ENCODE measurements around the gene TP53.
"Not testable (repeated sequence)": the region's sequence is repeated elsewhere in the genome, so short reads cannot be mapped to it uniquely, and the experiment has no call there.

The TP53 gene

GRCh38 chr17:7673239-7673638 is 14.1 kb downstream of the TP53 start:
- DNase-seq, result no peak

DNA sequence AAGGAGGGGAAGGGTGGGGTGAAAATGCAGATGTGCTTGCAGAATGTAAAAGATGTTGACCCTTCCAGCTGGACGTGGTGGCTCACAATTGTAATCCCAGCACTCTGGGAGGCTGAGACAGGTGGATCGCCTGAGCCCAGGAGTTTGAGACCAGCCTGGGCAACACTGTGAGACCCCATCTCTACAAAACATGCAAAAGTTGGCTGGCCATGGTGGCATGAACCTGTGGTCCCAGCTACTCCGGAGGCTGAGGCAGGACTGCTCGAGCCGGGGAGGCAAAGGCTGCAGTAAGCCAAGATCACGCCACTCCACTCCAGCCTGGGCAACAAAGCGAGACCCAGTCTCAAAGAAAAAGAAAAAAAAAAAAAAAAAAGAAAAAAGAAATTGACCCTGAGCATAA is 18.8 kb downstream of the TP53 start:
- no peak for DNase-seq

DNA sequence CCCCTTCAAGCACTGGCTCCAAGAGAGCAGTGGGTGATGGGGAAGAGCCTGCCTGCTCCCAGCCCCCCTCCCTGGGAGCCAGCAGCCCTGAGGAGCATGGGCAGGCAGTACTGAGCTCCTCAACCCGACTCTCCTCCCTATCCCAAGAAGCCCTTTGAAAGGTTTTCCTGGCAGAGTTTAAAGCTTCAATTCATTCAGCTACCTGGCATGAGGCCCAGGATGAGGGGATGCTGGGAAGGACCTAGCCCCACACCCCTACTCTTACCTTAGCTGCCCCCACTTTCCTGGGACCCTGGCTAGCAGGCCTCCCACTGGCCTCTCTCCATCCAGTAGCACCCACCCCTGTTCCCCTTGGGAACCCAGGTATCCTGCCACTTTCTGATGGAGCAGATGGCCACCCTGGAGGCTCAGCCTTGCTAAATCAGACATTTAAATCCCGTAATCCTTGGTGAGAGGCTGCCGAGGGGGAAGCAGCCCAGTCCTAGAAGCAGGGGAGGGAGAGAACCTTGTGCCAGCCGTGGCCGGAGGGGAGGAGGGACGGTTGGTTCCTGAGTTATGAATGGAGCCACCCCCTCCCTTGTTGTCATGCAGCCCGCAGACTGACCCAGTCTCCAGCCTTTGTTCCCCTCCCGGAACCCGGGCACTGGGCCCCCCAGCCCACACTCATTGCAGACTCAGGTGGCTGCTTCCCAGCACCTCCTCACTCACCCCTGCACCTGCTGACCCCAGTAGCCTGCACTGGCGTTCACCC is 19.5 kb downstream of the TP53 start:
- peak; percentile 54 for DNase-seq

GRCh38 chr17:7656958-7657609 is 30.2 kb downstream of the TP53 start:
- DNase-seq, result peak; percentile 51

- no peak for DNase-seq
These were observed 31.8 kb downstream of the TP53 start for GRCh38 chr17:7655541-7655840.

DNA sequence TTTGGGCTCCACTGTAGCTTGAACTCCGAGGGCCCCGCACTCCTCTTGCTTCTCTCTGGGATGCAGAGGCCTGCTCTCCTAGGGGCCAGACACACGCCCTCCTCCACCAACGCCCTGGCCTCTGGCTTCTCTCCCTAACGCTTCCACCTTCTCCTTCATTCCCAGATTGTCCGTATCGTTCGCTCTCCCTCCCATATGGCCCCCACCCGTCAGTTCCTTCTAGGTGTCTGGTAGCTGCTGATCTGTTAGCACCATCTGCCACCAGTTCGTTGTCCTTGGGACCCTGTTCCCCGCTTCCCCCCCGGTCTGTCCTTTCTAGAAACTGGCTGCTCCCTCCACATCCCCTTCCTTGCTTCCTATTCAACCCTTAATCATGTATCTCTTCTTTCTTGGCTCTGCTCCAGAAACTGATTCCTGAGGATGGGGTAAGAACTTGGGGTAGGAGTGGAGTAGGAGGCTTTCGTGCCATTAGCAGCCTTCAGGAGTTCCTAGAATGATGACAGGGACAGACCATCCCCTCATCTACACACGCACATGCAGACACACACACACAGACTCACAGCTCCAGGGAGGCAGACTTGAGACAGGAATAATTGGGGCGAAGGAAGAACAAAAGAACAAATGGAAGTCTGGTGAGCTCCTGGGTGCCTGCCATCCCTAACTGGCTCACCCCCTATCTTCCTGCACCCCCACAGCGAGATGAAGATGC is 32.3 kb downstream of the TP53 start:
- DNase-seq, result no peak

DNA sequence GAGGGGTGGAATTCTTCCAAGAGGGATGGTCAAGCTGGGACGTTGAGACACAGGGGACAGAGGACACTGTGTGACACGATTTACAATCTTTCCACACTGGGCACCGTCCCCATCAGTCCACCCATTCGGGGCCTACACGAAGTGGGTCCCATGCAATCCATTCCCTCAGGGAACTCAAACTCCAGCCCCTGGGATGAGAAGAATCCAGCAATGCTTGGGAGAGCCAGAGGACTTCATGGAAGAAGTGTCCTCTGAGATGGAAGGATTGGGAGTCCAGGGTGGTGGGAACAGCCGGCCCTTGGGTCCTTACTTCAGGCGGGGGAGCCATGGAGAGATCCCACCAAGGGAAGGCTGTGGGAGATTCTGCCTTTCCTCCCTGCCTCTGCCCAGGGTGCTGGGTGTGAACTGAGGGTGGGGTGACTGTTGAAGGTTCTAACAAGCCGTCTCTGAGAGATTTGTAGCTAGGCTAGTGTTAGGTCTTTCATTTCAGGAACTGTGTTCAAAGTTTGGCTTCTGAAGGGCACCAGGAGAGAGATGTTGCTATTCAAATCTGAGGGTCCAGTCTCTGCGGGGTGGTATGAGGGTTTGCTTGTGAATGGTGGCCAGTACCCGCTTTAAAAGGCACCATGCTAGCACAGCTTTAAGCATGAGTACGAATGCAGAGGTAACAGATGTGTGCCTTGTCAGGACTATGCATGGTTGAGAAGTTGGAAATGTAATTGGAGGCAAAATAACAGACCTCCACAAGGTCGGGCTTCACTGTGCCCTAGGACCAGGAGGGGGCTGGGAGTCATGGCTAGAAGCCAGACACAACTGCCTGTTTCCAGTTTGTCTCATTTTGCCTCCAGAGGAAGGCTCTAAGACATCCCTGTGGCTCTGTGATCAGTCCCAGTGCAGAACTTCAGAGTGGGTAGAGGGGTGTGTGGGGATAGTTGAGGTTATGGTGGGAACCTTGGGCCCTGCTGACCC is 34.6 kb downstream of the TP53 start:
- DNase-seq, result no peak

- peak; percentile 72 for DNase-seq
These were observed 35.5 kb downstream of the TP53 start for GRCh38 chr17:7651665-7652387.

DNA sequence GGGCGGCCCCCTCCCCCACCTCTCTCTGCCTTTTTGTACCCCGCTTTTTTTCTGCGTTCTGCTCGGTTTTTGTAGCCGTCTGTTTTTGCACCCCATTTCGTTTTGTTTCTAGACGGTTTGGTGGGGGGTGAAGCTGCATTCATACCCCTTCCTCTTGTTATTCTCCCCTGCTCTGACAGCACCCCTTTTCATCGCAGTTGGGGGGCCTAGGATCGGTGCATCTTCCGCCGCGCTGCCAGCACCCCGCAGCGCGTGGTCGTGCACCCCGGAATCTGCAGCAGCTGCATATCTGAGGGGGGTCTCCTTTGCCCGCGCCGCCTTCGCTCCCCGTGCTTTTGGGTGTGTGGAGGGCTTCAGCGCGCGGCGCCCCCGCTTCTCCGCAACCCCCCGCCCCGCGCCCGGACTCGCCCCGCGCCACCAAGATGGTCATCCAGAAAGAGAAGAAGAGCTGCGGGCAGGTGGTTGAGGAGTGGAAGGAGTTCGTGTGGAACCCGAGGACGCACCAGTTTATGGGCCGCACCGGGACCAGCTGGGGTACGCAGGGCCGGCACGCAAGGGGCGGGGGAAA is 36.1 kb downstream of the TP53 start:
- DNase-seq, result no peak

DNA sequence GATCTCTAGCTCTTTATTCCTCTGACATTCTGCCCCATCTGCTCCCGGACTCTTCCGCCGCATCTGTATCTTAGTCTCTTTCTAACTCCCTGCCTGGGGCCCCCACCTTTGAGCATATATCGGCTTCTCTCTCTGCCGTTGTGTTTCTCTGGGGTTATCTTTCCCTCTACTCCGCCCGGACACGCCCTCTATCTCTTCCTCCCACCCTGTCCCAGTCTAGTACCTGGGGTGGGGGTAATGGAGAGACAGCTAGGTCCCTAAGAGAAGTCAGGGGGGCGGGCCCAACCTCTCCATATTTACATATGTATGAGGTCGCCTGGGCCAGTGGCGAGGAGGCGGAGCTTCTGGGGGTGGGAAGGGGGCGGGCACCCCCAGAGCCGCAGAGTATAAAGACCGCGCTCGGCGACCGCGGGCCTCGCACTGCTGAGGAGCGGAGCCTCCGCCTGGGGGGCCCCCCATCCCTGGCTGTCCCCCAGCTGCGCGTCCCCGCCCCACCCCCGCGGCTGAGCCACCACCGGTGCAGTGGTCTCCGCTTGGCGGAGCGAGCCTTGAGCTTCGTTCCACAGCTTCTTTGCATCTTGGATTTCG is 36.7 kb downstream of the TP53 start, which contains the start of gene ATP1B2:
TSS of gene ATP1B2 (plus strand) at position 418 of the 588 bp plus-strand sequence. CDS start 593 bp downstream, outside the sequence.
- DNase-seq, result peak; percentile 83

DNA sequence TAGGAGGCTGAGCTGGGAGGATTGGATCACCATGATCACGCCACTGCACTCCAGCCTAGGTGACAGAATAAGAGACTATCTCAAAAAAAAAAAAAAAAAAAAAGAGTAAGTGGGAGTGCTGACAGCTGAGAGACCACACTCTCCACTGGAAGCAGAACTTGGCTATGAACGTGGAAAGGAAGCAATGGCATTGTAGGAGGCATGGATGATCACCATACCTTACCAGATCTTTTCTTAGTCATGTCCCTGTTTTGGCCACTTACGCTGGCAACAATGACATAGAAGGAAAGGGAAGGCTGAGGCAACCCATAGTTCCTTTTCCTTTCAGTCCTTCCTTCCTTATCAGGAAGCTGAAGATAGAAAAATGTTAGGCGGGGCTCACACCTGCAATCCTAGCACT is 40.3 kb downstream of the TP53 start:
- no peak for DNase-seq

GRCh38 chr17:7646457-7646856 is 40.8 kb downstream of the TP53 start:
- no peak for DNase-seq

- DNase-seq, result no peak
These were observed 42.5 kb downstream of the TP53 start for GRCh38 chr17:7644775-7645174.

DNA sequence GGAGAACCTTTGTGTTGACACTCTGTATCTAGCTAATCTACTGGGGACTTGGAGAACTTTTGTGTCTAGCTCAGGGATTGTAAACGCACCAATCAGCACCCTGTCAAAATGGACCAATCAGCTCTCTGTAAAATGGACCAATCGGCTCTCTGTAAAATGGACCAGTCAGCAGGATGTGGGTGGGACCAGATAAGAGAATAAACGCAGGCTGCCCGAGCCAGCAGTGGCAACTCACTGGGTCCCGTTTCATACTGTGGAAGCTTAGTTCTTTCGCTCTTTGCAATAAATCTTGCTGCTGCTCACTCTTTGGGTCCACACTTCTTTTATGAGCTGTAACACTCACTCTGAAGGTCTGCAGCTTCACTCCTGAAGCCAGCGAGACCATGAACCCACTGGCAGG is 45.7 kb downstream of the TP53 start:
- not testable (repeated sequence) for DNase-seq

- DNase-seq, result no peak
These were observed 46.5 kb downstream of the TP53 start for GRCh38 chr17:7640783-7641182.

- DNase-seq, result no peak
These were observed 51.1 kb downstream of the TP53 start for GRCh38 chr17:7636163-7636562.

GRCh38 chr17:7634384-7634783 is 52.9 kb downstream of the TP53 start:
- DNase-seq, result peak; percentile 81

DNA sequence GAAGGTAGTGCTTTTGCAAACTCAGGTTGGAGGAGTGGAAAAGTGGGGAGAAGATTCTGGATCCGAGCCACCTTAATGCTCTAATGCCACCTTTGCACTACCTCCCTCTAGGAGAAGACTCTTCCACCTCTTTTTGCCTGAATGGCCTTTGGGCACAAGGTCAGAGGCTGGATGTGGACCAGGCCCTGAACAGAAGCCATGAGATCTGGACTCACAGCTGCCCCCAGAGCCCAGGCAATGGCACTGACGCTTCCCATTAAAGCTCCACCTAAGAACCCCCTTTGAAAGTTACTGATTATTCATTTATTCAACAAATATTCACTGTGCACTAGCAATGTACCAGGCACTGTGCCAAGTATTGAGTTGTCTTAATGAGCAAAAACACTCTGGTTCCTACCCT is 54.2 kb downstream of the TP53 start:
- no peak for DNase-seq

DNA sequence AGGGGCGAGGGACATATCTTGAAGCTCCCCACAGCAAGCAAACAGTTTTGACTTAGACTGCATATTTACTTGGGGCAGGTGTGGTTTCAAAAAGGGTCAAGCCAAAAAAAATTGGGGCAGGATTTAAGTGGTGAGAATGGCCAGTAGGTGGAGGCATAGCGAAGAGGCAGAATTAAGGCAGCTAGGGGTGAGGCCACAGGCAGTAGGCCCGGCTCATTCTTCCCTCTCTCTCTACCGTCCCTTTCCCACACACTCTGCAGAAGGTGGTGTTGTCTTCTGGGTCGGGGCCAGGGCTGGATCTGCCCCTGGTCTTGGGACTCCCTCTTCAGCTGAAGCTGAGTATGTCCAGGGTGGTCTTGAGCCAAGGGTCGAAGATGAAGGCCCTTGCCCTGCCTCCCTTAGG is 54.8 kb downstream of the TP53 start:
- no peak for DNase-seq

DNA sequence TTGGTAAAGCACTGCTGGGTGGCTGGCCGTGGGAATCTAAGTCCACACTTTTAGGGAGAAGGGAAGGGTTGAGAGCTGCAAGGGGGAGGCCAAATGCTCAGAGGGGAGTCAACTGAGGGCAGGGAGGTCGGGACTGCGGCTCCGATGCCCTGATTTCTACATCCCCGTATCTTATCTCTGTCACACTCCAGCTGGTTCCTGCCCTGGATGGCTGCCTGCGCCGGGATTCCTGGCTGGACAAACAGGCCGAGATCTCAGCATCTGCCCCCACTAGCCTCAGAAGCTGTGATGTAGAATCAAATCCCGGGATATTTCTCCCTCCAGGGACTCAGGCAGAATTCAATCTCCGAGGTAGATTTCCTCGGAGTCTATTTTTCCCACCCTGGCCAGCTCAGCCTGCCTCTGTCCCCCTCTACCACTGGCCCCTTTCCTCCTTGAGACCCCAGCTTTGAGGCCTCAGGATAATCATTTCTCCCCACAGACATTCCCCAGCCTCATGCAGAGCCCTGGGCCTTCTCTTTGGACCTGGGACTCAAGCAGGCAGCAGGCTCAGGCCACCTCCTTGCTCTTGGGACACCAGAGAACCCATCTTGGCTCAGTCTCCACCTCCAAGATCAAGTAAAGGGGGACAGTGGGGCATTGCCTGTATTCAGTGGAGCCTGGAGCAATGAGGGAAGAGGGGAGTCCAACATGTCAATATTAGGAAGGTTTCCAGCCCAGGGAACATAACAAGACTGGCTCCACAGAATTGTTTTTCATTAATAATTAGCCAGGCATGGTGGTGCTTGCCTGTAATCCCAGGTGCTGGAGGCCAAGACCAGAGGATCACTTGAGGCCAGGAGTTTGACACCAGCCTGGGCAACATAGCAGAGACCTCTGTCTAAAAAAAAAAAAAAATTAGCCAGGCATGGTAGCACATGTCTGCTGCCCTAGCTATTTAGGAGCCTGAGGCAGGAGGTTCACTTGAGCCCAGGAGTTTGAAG is 55.6 kb downstream of the TP53 start:
- no peak for DNase-seq

Measured in right hindlimb (tissue), 1 donor.